ENCODE data around the gene TPPP2.
"Not testable (repeated sequence)": the region's sequence is repeated elsewhere in the genome, so short reads cannot be mapped to it uniquely, and the experiment has no call there.

DNA sequence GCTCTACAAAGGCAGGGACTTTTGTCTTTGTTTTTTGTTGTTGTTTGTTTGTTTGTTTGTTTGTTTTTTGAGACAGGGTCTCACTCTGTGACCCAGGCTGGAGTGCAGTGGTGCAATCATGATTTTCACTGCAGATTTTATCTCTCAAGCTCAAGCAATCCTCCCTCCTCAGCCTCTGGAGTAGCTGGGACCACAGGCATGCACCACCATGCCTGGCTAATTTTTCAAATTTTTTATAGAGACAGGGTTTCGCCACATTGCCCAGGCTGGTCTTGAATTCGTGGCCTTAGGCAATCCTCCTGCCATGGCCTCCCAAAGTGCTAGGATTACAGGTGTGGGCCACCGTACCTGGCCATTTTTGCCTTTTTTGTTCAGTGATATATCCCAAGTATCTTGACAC is 10.9 kb downstream of the TPPP2 start:
- TF ChIP-seq POLR2A (IDR thresholded peaks at IDR 0.05; ENCODE audit: low read length); GATA1 (IDR thresholded peaks at IDR 0.05; ENCODE audit: low read depth, low read length): not testable (repeated sequence)

All from erythroblast (primary cell).